Duodenal mucosa (tissue), 2 donors: Measurements from ENCODE around the gene GRIK1.

Source experiments
- H3K27ac ChIP-seq: one replicate; pipeline ENCODE4 v1.7.0; 2013; ENCODE audit warnings: low read depth, low read length
- H3K27me3 ChIP-seq, 2 donors: one replicate each; pipeline ENCODE4 v1.7.0; 2013; ENCODE audit warnings: low read length in 2 of 2, control low read depth in 1 of 2; ENCODE audit not compliant: insufficient read depth in 2 of 2, control insufficient read depth in 1 of 2
- H3K36me3 ChIP-seq, 2 donors: one replicate each; pipeline ENCODE4 v1.7.0; 2013; ENCODE audit warnings: low read length in 2 of 2, control low read depth in 1 of 2; ENCODE audit not compliant: insufficient read depth in 2 of 2, control insufficient read depth in 1 of 2
- H3K4me1 ChIP-seq, 2 donors: one replicate each; pipeline ENCODE4 v1.7.0; 2013; ENCODE audit warnings: low read length in 2 of 2, control low read depth in 1 of 2; ENCODE audit not compliant: insufficient read depth in 2 of 2, control insufficient read depth in 1 of 2
- H3K4me3 ChIP-seq, 2 donors: one replicate each; pipeline ENCODE4 v1.7.0; 2013; ENCODE audit warnings: low read length in 2 of 2, low read depth in 1 of 2
- H3K9ac ChIP-seq, 2 donors: one replicate each; pipeline ENCODE4 v1.7.0; 2013; ENCODE audit warnings: low read length in 2 of 2, low read depth in 1 of 2
- H3K9me3 ChIP-seq, 2 donors: one replicate each; pipeline ENCODE4 v1.7.0; 2013; ENCODE audit warnings: low read length in 2 of 2, control low read depth in 1 of 2; ENCODE audit not compliant: control insufficient read depth in 1 of 2

Gene GRIK1

GRCh38 chr21:29638138-29638537 lies 301.7 kb downstream of the GRIK1 start:
- H3K27me3 ChIP-seq = no peaks in the 10 kb centered on the region
- H3K9me3 ChIP-seq = no peaks in the 10 kb centered on the region
- H3K36me3 ChIP-seq = no peaks in the 10 kb centered on the region
- H3K9ac ChIP-seq = no peak overlapping the region
- H3K4me1 ChIP-seq = no peaks in the 10 kb centered on the region
- H3K27ac ChIP-seq = no peak overlapping the region
- H3K4me3 ChIP-seq = no peak overlapping the region

GRCh38 chr21:29637553-29637952 lies 302.2 kb downstream of the GRIK1 start:
- Histone ChIP-seq H3K27ac (no peak overlapping the region), H3K9me3 (no peaks in the 10 kb centered on the region), H3K4me1 (no peaks in the 10 kb centered on the region), H3K36me3 (no peaks in the 10 kb centered on the region), H3K9ac (no peak overlapping the region), H3K4me3 (no peak overlapping the region), H3K27me3 (no peaks in the 10 kb centered on the region)

GRCh38 chr21:29637134-29637533 lies 302.7 kb downstream of the GRIK1 start:
- H3K4me3 ChIP-seq = no peak overlapping the region
- H3K36me3 ChIP-seq = no peaks in the 10 kb centered on the region
- H3K4me1 ChIP-seq = no peaks in the 10 kb centered on the region
- no peak overlapping the region for H3K9ac ChIP-seq
- no peaks in the 10 kb centered on the region for H3K9me3 ChIP-seq
- no peak overlapping the region for H3K27ac ChIP-seq
- H3K27me3 ChIP-seq = no peaks in the 10 kb centered on the region

- Histone ChIP-seq H3K27ac (no peak overlapping the region), H3K9me3 (no peaks in the 10 kb centered on the region), H3K36me3 (no peaks in the 10 kb centered on the region), H3K4me3 (no peak overlapping the region), H3K27me3 (no peaks in the 10 kb centered on the region), H3K4me1 (no peaks in the 10 kb centered on the region), H3K9ac (no peak overlapping the region)
These were observed 305.4 kb downstream of the GRIK1 start for GRCh38 chr21:29634418-29634817.

GRCh38 chr21:29633756-29634155 lies 306.0 kb downstream of the GRIK1 start:
- Histone ChIP-seq H3K9ac (no peak overlapping the region), H3K9me3 (no peaks in the 10 kb centered on the region), H3K27me3 (no peaks in the 10 kb centered on the region), H3K27ac (no peak overlapping the region), H3K4me3 (no peak overlapping the region), H3K36me3 (no peaks in the 10 kb centered on the region), H3K4me1 (no peaks in the 10 kb centered on the region)

GRCh38 chr21:29630441-29630840 lies 309.4 kb downstream of the GRIK1 start:
- Histone ChIP-seq H3K27ac (no peak overlapping the region), H3K4me3 (no peak overlapping the region), H3K4me1 (no peaks in the 10 kb centered on the region), H3K9me3 (no peaks in the 10 kb centered on the region), H3K9ac (no peak overlapping the region), H3K36me3 (no peaks in the 10 kb centered on the region), H3K27me3 (no peaks in the 10 kb centered on the region)

GRCh38 chr21:29627905-29628304 lies 311.9 kb downstream of the GRIK1 start:
- H3K36me3 ChIP-seq = no peaks in the 10 kb centered on the region
- H3K9me3 ChIP-seq = no peaks in the 10 kb centered on the region
- H3K4me1 ChIP-seq = no peaks in the 10 kb centered on the region
- H3K9ac ChIP-seq = no peak overlapping the region
- H3K27ac ChIP-seq = no peak overlapping the region
- H3K4me3 ChIP-seq = no peak overlapping the region
- H3K27me3 ChIP-seq = no peaks in the 10 kb centered on the region

- H3K4me3 ChIP-seq = no peak overlapping the region
- H3K27ac ChIP-seq = no peak overlapping the region
- H3K36me3 ChIP-seq = no peaks in the 10 kb centered on the region
- H3K27me3 ChIP-seq = no peaks in the 10 kb centered on the region
- H3K4me1 ChIP-seq = no peaks in the 10 kb centered on the region
- no peaks in the 10 kb centered on the region for H3K9me3 ChIP-seq
- no peak overlapping the region for H3K9ac ChIP-seq
These were observed 312.9 kb downstream of the GRIK1 start for GRCh38 chr21:29626801-29627470.

- no peaks in the 10 kb centered on the region for H3K27me3 ChIP-seq
- no peaks in the 10 kb centered on the region for H3K9me3 ChIP-seq
- H3K9ac ChIP-seq = no peak overlapping the region
- H3K27ac ChIP-seq = no peak overlapping the region
- no peaks in the 10 kb centered on the region for H3K36me3 ChIP-seq
- H3K4me1 ChIP-seq = no peaks in the 10 kb centered on the region
- no peak overlapping the region for H3K4me3 ChIP-seq
These were observed 313.8 kb downstream of the GRIK1 start for GRCh38 chr21:29625990-29626389.

GRCh38 chr21:29624776-29625175 lies 315.0 kb downstream of the GRIK1 start:
- no peak overlapping the region for H3K4me3 ChIP-seq
- H3K27ac ChIP-seq = no peak overlapping the region
- H3K36me3 ChIP-seq = no peaks in the 10 kb centered on the region
- no peaks in the 10 kb centered on the region for H3K27me3 ChIP-seq
- no peak overlapping the region for H3K9ac ChIP-seq
- H3K9me3 ChIP-seq = no peaks in the 10 kb centered on the region
- H3K4me1 ChIP-seq = no peaks in the 10 kb centered on the region

GRCh38 chr21:29621525-29621924 lies 318.3 kb downstream of the GRIK1 start:
- no peak overlapping the region for H3K9ac ChIP-seq
- H3K4me1 ChIP-seq = no peaks in the 10 kb centered on the region
- no peak overlapping the region for H3K27ac ChIP-seq
- H3K4me3 ChIP-seq = no peak overlapping the region
- no peaks in the 10 kb centered on the region for H3K36me3 ChIP-seq
- H3K27me3 ChIP-seq = no peaks in the 10 kb centered on the region
- H3K9me3 ChIP-seq = no peaks in the 10 kb centered on the region
